ENCODE measurements around the gene TCEA2.

The TCEA2 gene

DNA sequence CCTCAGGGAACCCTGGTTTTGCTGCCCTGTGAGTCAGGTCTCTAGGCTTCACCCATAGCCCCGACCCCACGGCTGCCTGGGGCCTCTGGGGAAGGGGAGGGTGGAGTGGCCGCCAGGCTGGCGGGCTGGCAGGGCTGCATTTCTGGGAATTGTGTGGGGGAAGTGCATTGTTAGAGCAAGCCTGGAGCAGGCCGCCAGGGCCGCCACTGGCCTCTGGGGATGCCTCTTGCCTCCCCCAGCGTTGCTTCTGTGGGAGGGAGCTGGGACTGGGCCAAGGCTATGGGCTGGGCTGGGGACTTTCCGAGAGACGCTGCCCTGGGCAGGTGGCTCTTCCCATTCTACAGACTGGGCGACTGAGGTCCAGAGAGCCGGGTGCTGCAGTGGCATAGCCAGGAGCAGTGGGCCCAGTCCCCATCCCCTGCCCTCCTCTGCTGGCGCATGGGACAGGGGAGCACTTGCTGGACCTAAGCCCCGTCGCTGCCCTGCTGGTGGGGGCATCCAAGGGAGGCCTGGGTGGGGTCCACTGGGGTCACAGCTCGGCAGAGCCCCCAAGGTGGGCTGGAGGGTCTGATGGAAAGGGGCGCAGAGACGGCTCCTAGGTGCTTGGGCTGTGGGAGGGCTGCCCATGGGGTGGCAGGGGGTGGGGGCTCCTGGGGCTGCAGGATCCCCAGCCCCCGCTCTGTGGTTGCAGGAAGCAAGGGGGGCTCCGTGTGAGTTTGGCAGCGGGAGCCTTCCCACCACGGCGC is 6.9 kb upstream of the TCEA2 start:
- no peak overlapping the region for H2AFZ ChIP-seq (ENCODE audit: low read depth, low read length)
- no peaks in the 10 kb centered on the region for H3K9me3 ChIP-seq (ENCODE audit: control insufficient read depth, low read length)
- H3K36me3 ChIP-seq (ENCODE audit: control insufficient read depth in 1 of 2, insufficient read depth in 2 of 2, low read depth in 1 of 2, low read length in 2 of 2) = no peaks in the 10 kb centered on the region
- peaks cover 15 to 73% of the 10 kb centered on the region in 2 experiments for H3K27me3 ChIP-seq (ENCODE audit: control insufficient read depth in 1 of 2, insufficient read depth in 1 of 2, low read length in 2 of 2)
- no peak overlapping the region for H3K27ac ChIP-seq (ENCODE audit: low read length, poor library complexity, severe bottlenecking)
- 63% methylated on average over 22 of the region's 22 CpGs for WGBS
- H2BK15ac ChIP-seq (ENCODE audit: low read depth, poor library complexity, severe bottlenecking) = peak overlapping the region; percentile 17
- H3K23ac ChIP-seq (ENCODE audit: low read length in 2 of 2) = no peak overlapping the region
- H3K79me1 ChIP-seq (replicated peaks; ENCODE audit: low read length, poor library complexity, severe bottlenecking) = no peaks in the 10 kb centered on the region
- no peak overlapping the region for H3K4me3 ChIP-seq (ENCODE audit: insufficient read depth in 1 of 2, low read depth in 1 of 2, low read length in 2 of 2)
- H4K91ac ChIP-seq (ENCODE audit: low read length) = peak overlapping the region; percentile 62
- H2BK120ac ChIP-seq (ENCODE audit: low read depth, low read length) = peak overlapping the region; percentile 77
- H3K4me1 ChIP-seq (ENCODE audit: control insufficient read depth, insufficient read depth, low read depth, low read length) = peaks cover 45% of the 10 kb centered on the region
- no peak overlapping the region for H3K4me2 ChIP-seq (ENCODE audit: low read length, poor library complexity, severe bottlenecking)
- H3K14ac ChIP-seq (ENCODE audit: low read length in 2 of 2) = peak overlapping the region in 1 of 2 experiments; percentile 68
- no peak overlapping the region for H2AK5ac ChIP-seq (ENCODE audit: low read length, severe bottlenecking)
- no peak overlapping the region for H3K9ac ChIP-seq (ENCODE audit: low read length)
- H3K4ac ChIP-seq (ENCODE audit: low read depth in 1 of 2, low read length in 2 of 2) = peak overlapping the region; percentile 17 to 73
- peak overlapping the region; percentile 28 to 55 for H3K18ac ChIP-seq (ENCODE audit: low read depth in 1 of 2, low read length in 2 of 2)
- H4K8ac ChIP-seq (ENCODE audit: low read length) = peak overlapping the region; percentile 87
- no peak overlapping the region for H2BK5ac ChIP-seq (ENCODE audit: low read depth, low read length, poor library complexity, severe bottlenecking)
- H2BK12ac ChIP-seq (ENCODE audit: low read length in 2 of 2) = peak overlapping the region; percentile 14 to 38
- peak; percentile 49 for DNase-seq

DNA sequence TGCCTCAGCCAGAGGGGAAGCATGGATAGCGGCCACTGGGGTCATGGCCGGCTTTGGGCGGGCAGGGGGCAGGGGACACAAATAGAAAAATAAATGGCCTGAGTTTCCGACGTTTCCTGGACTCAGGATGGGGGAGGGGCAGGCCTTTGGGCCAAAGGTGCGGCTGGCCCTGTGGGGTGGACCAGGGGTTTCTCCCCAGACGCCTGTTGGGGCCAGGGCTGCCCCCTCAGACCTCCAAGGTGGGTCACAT is 6.4 kb upstream of the TCEA2 start:
- H3K18ac ChIP-seq (ENCODE audit: low read depth in 1 of 2, low read length in 2 of 2) = no peak overlapping the region
- H2BK12ac ChIP-seq (ENCODE audit: low read length in 2 of 2) = peak overlapping the region in 1 of 2 experiments; percentile 26
- H3K23ac ChIP-seq (ENCODE audit: low read length in 2 of 2) = no peak overlapping the region
- H3K27me3 ChIP-seq (ENCODE audit: control insufficient read depth in 1 of 2, insufficient read depth in 1 of 2, low read length in 2 of 2) = peaks cover 12 to 68% of the 10 kb centered on the region in 2 experiments
- peaks cover 45% of the 10 kb centered on the region for H3K4me1 ChIP-seq (ENCODE audit: control insufficient read depth, insufficient read depth, low read depth, low read length)
- H3K79me1 ChIP-seq (replicated peaks; ENCODE audit: low read length, poor library complexity, severe bottlenecking) = no peaks in the 10 kb centered on the region
- H3K9me3 ChIP-seq (ENCODE audit: control insufficient read depth, low read length) = no peaks in the 10 kb centered on the region
- no peak overlapping the region for H2BK5ac ChIP-seq (ENCODE audit: low read depth, low read length, poor library complexity, severe bottlenecking)
- peak overlapping the region; percentile 4 for H2BK120ac ChIP-seq (ENCODE audit: low read depth, low read length)
- H4K8ac ChIP-seq (ENCODE audit: low read length) = no peak overlapping the region
- H3K4ac ChIP-seq (ENCODE audit: low read depth in 1 of 2, low read length in 2 of 2) = no peak overlapping the region
- no peak overlapping the region for H3K4me2 ChIP-seq (ENCODE audit: low read length, poor library complexity, severe bottlenecking)
- no peak overlapping the region for H3K4me3 ChIP-seq (ENCODE audit: insufficient read depth in 1 of 2, low read depth in 1 of 2, low read length in 2 of 2)
- H4K91ac ChIP-seq (ENCODE audit: low read length) = no peak overlapping the region
- no peaks in the 10 kb centered on the region for H3K36me3 ChIP-seq (ENCODE audit: control insufficient read depth in 1 of 2, insufficient read depth in 2 of 2, low read depth in 1 of 2, low read length in 2 of 2)
- H2BK15ac ChIP-seq (ENCODE audit: low read depth, poor library complexity, severe bottlenecking) = peak overlapping the region; percentile 17
- H2AK5ac ChIP-seq (ENCODE audit: low read length, severe bottlenecking) = no peak overlapping the region
- DNase-seq = no peak
- WGBS = 58% methylated on average over 7 of the region's 7 CpGs
- H3K27ac ChIP-seq (ENCODE audit: low read length, poor library complexity, severe bottlenecking) = no peak overlapping the region
- no peak overlapping the region for H3K9ac ChIP-seq (ENCODE audit: low read length)
- H2AFZ ChIP-seq (ENCODE audit: low read depth, low read length) = no peak overlapping the region
- H3K14ac ChIP-seq (ENCODE audit: low read length in 2 of 2) = no peak overlapping the region

GRCh38 chr20:64056889-64057627 is 5.9 kb upstream of the TCEA2 start:
- Histone ChIP-seq H3K23ac (ENCODE audit: low read length in 2 of 2) (no peak overlapping the region), H3K36me3 (ENCODE audit: control insufficient read depth in 1 of 2, insufficient read depth in 2 of 2, low read depth in 1 of 2, low read length in 2 of 2) (no peaks in the 10 kb centered on the region), H3K18ac (ENCODE audit: low read depth in 1 of 2, low read length in 2 of 2) (peak overlapping the region; percentile 15 to 38), H2AFZ (ENCODE audit: low read depth, low read length) (no peak overlapping the region), H3K14ac (ENCODE audit: low read length in 2 of 2) (no peak overlapping the region), H4K91ac (ENCODE audit: low read length) (peak overlapping the region; percentile 44), H2BK120ac (ENCODE audit: low read depth, low read length) (no peak overlapping the region), H3K4me3 (ENCODE audit: insufficient read depth in 1 of 2, low read depth in 1 of 2, low read length in 2 of 2) (no peak overlapping the region), H3K27ac (ENCODE audit: low read length, poor library complexity, severe bottlenecking) (no peak overlapping the region), H3K4me2 (ENCODE audit: low read length, poor library complexity, severe bottlenecking) (no peak overlapping the region), H3K4me1 (ENCODE audit: control insufficient read depth, insufficient read depth, low read depth, low read length) (peaks cover 47% of the 10 kb centered on the region), H2BK12ac (ENCODE audit: low read length in 2 of 2) (peak overlapping the region; percentile 37 to 62), H2AK5ac (ENCODE audit: low read length, severe bottlenecking) (no peak overlapping the region), H3K27me3 (ENCODE audit: control insufficient read depth in 1 of 2, insufficient read depth in 1 of 2, low read length in 2 of 2) (peaks cover 7 to 64% of the 10 kb centered on the region in 2 experiments), H3K79me1 (replicated peaks; ENCODE audit: low read length, poor library complexity, severe bottlenecking) (no peaks in the 10 kb centered on the region), H2BK15ac (ENCODE audit: low read depth, poor library complexity, severe bottlenecking) (peak overlapping the region; percentile 55), H2BK5ac (ENCODE audit: low read depth, low read length, poor library complexity, severe bottlenecking) (no peak overlapping the region), H3K4ac (ENCODE audit: low read depth in 1 of 2, low read length in 2 of 2) (no peak overlapping the region), H3K9me3 (ENCODE audit: control insufficient read depth, low read length) (no peaks in the 10 kb centered on the region), H4K8ac (ENCODE audit: low read length) (peak overlapping the region; percentile 69), H3K9ac (ENCODE audit: low read length) (no peak overlapping the region)
- 80% methylated on average over 38 of the region's 39 CpGs for WGBS
- no peak for DNase-seq

- Histone ChIP-seq H2AFZ (ENCODE audit: low read depth, low read length) (no peak overlapping the region), H2BK12ac (ENCODE audit: low read length in 2 of 2) (peak overlapping the region; percentile 59 to 62), H3K4me2 (ENCODE audit: low read length, poor library complexity, severe bottlenecking) (no peak overlapping the region), H4K8ac (ENCODE audit: low read length) (peak overlapping the region; percentile 78), H3K18ac (ENCODE audit: low read depth in 1 of 2, low read length in 2 of 2) (no peak overlapping the region), H3K36me3 (ENCODE audit: control insufficient read depth in 1 of 2, insufficient read depth in 2 of 2, low read depth in 1 of 2, low read length in 2 of 2) (no peaks in the 10 kb centered on the region), H4K91ac (ENCODE audit: low read length) (peak overlapping the region; percentile 9), H3K4me3 (ENCODE audit: insufficient read depth in 1 of 2, low read depth in 1 of 2, low read length in 2 of 2) (no peak overlapping the region), H2AK5ac (ENCODE audit: low read length, severe bottlenecking) (peak overlapping the region; percentile 79), H3K79me1 (replicated peaks; ENCODE audit: low read length, poor library complexity, severe bottlenecking) (no peaks in the 10 kb centered on the region), H2BK5ac (ENCODE audit: low read depth, low read length, poor library complexity, severe bottlenecking) (no peak overlapping the region), H2BK15ac (ENCODE audit: low read depth, poor library complexity, severe bottlenecking) (no peak overlapping the region), H3K14ac (ENCODE audit: low read length in 2 of 2) (no peak overlapping the region), H3K9ac (ENCODE audit: low read length) (no peak overlapping the region), H3K27ac (ENCODE audit: low read length, poor library complexity, severe bottlenecking) (peak overlapping the region; percentile 37), H3K4ac (ENCODE audit: low read depth in 1 of 2, low read length in 2 of 2) (no peak overlapping the region), H2BK120ac (ENCODE audit: low read depth, low read length) (no peak overlapping the region), H3K4me1 (ENCODE audit: control insufficient read depth, insufficient read depth, low read depth, low read length) (peaks cover 54% of the 10 kb centered on the region), H3K23ac (ENCODE audit: low read length in 2 of 2) (no peak overlapping the region), H3K27me3 (ENCODE audit: control insufficient read depth in 1 of 2, insufficient read depth in 1 of 2, low read length in 2 of 2) (peaks cover 5 to 56% of the 10 kb centered on the region in 2 experiments), H3K9me3 (ENCODE audit: control insufficient read depth, low read length) (no peaks in the 10 kb centered on the region)
- peak; percentile 56 for DNase-seq
- 31% methylated on average over 28 of the region's 33 CpGs for WGBS
Measured at GRCh38 chr20:64057628-64058498, 5.1 kb upstream of the TCEA2 start.

Data from mesenchymal stem cell (in vitro differentiated cells and primary cell).